Psoas muscle (tissue), 8 donors: ENCODE results near the gene GGCT. TPM values are rescaled to one million over a fixed set of nuclear protein-coding genes. Genes with fewer than 3 reads are reported as not detected.
"Not testable (repeated sequence)": the region's sequence is repeated elsewhere in the genome, so short reads cannot be mapped to it uniquely, and the experiment has no call there.

Experiments used
- ATAC-seq, 4 donors: fragments of 200-7000 bp; cut with Tn5 transposase; one replicate each; pipeline ENCODE4 v1.9.1; 2020; ENCODE audit warnings: moderate library complexity in 3 of 4, mild to moderate bottlenecking in 2 of 4
- DNase-seq, 2 donors: peaks; one replicate each; pipeline ENCODE4 v3.0.0-alpha.2; 2020
- H3K27ac ChIP-seq: fragments of 200-600 bp; one replicate; pipeline ENCODE4 v1.8.0; 2022
- H3K27me3 ChIP-seq, 3 donors: fragments of 200-600 bp in 1 of 3; one replicate each; pipeline versions ENCODE4 v1.6.1 to v1.8.0; 2013 to 2022; ENCODE audit warnings: low read length in 2 of 3, mild to moderate bottlenecking in 2 of 3, moderate library complexity in 1 of 3; ENCODE audit not compliant: insufficient read depth in 3 of 3
- H3K36me3 ChIP-seq, 2 donors: fragments of 200-600 bp in 1 of 2; one replicate each; pipeline versions ENCODE4 v1.6.1 to v1.8.0; 2013 to 2022; ENCODE audit warnings: low read depth in 1 of 2, mild to moderate bottlenecking in 1 of 2, moderate library complexity in 1 of 2; ENCODE audit not compliant: insufficient read depth in 1 of 2
- H3K4me1 ChIP-seq: fragments of 200-600 bp; one replicate; pipeline ENCODE4 v1.8.0; 2022
- H3K4me3 ChIP-seq: fragments of 200-600 bp; one replicate; pipeline ENCODE4 v1.8.0; 2022; ENCODE audit warnings: mild to moderate bottlenecking
- H3K9me3 ChIP-seq: fragments of 200-600 bp; one replicate; pipeline ENCODE4 v1.8.0; 2022
- CTCF ChIP-seq: fragments of 200-600 bp; IDR thresholded peaks from one replicate; pipeline ENCODE4 v1.8.0; 2022; ENCODE audit warnings: antibody characterized with exemption
- WGBS, 3 donors: extraction: QIAGEN DNeasy Blood & Tissue Kit; methylation state at CpG; one replicate each; pipeline versions ENCODE4 v1.1.6 to v1.1.7; 2013; 5-methylcytosine and 5-hydroxymethylcytosine counted together
- intact Hi-C, 2 donors: fragments of 100-400 bp; cut with DNase I; formaldehyde crosslinking; loops; one replicate each; pipeline versions ENCODE4 v1.11.0 to v1.14.2; 2022
- polyA plus RNA-seq, 3 donors: library from polyadenylated mRNA; stranded (reverse); fragments of 200-250 nt; gene quantifications; one replicate each; pipeline ENCODE4 v1.2.3, GENCODE V29; 2013
- total RNA-seq, 4 donors: library from RNA; stranded (reverse); fragmentation: NEBNext Ultra II Directional in 2 of 4; extraction: Animal tissue kit (Norgen Biotek cat#: 25700) in 2 of 4; gene quantifications; one replicate each; pipeline versions ENCODE4 v1.2.1 to v1.2.4, GENCODE V29; 2021 to 2023
- donor health status: healthy with polysubstance abuse.
- donor health status: DM: no; HTN: no; CAD: no; lungs with moderate emphysema.
- donor health status: Bipolar disorder and iron deficiency.
- donor health status: healthy.
- donor health status: DM: yes; HTN: yes; CAD: no.
- donor health status: DM: no; HTN: no; CAD: no.
- donor health status: DM: no; HTN: no; CAD: no.
- donor health status: DM: yes; HTN: yes; CAD: no.

Gene GGCT
- total and polyA plus RNA-seq, 7 donors: 16.2 to 55.7 (median 20.6) TPM

- Histone ChIP-seq H3K9me3 (no peaks in the 10 kb centered on the region), H3K27me3 (no peaks in the 10 kb centered on the region), H3K36me3 (peaks cover 0 to 3% of the 10 kb centered on the region in 2 donors), H3K4me1 (no peaks in the 10 kb centered on the region), H3K27ac (no peak overlapping the region), H3K4me3 (no peak overlapping the region)
- intact Hi-C loops: loop anchor here in 1 of 2 donors (2.0 kb wide), 1 partner anchor 53 kb away; no protein-coding TSS in a partner anchor
- 90 to 95% (median 95%) methylated on average over 2 of the region's 2 CpGs for WGBS, 3 donors
- TF ChIP-seq CTCF: no peak
- no peak for DNase-seq
- ATAC-seq: no peak
Measured at GRCh38 chr7:30511494-30511893, 6.9 kb upstream of the GGCT start.

- TF ChIP-seq CTCF: peak; percentile 71
- Histone ChIP-seq H3K4me3 (no peak overlapping the region), H3K36me3 (no peaks in the 10 kb centered on the region), H3K27ac (no peak overlapping the region), H3K4me1 (no peaks in the 10 kb centered on the region), H3K27me3 (no peaks in the 10 kb centered on the region), H3K9me3 (no peaks in the 10 kb centered on the region)
- ATAC-seq (peak in 2 of 4 donors; percentile 66), DNase-seq (no peak)
- 69 to 76% (median 71%) methylated on average over 4 of the region's 4 CpGs for WGBS, 3 donors
- intact Hi-C loops: loop anchor here in 1 of 2 donors (2.0 kb wide), 1 partner anchor 54 kb away; no protein-coding TSS in a partner anchor
Measured at GRCh38 chr7:30510124-30511075, 5.8 kb upstream of the GGCT start.

GRCh38 chr7:30509171-30509857 lies 4.7 kb upstream of the GGCT start:
- DNase-seq, H3K27ac ChIP-seq, H3K9me3 ChIP-seq, intact Hi-C loops, H3K4me1 ChIP-seq, H3K27me3 ChIP-seq, H3K36me3 ChIP-seq, ATAC-seq, H3K4me3 ChIP-seq: not testable (repeated sequence)
- 49 to 61% (median 57%) methylated on average over 9 of the region's 9 CpGs for WGBS, 3 donors

- H3K27ac ChIP-seq, intact Hi-C loops, H3K27me3 ChIP-seq, H3K4me1 ChIP-seq, H3K36me3 ChIP-seq, H3K9me3 ChIP-seq, DNase-seq, ATAC-seq, H3K4me3 ChIP-seq: not testable (repeated sequence)
- WGBS, 3 donors: 80 to 90% (median 80%) methylated on average over 9 of the region's 9 CpGs
Measured at GRCh38 chr7:30507346-30507900, 2.8 kb upstream of the GGCT start.

GRCh38 chr7:30505174-30505697 lies 607 bp upstream of the GGCT start:
- H3K4me1 ChIP-seq: peaks cover 6% of the 10 kb centered on the region
- H3K9me3 ChIP-seq: no peaks in the 10 kb centered on the region
- 9 to 13% (median 10%) methylated on average over 19 of the region's 19 CpGs for WGBS, 3 donors
- no peak for TF ChIP-seq CTCF
- DNase-seq (no peak), ATAC-seq (peak; percentile 32 to 58 (median 37))
- no peaks in the 10 kb centered on the region for H3K36me3 ChIP-seq
- intact Hi-C loops: loop anchor here in 1 of 2 donors (2.0 kb wide), 1 partner anchor 26 kb away; the partner anchor contains the start of gene NOD1
- H3K27me3 ChIP-seq: no peaks in the 10 kb centered on the region
- H3K27ac ChIP-seq: peak overlapping the region; percentile 88
- H3K4me3 ChIP-seq: peak overlapping the region; percentile 99
